Colonic mucosa (tissue), 4 donors: ENCODE results near the gene SCAP. TPM values are rescaled to one million over a fixed set of nuclear protein-coding genes. Genes with fewer than 3 reads are reported as not detected.

Experiments
- DNase-seq: peaks from one replicate; pipeline ENCODE4 v3.0.0-alpha.2; 2020
- H3K27ac ChIP-seq: fragments of 200-600 bp; one replicate; pipeline ENCODE4 v1.8.0; 2021
- H3K27me3 ChIP-seq: fragments of 200-600 bp; one replicate; pipeline ENCODE4 v1.8.0; 2021
- H3K36me3 ChIP-seq: fragments of 200-600 bp; one replicate; pipeline ENCODE4 v1.8.0; 2021
- H3K4me1 ChIP-seq: fragments of 200-600 bp; one replicate; pipeline ENCODE4 v1.8.0; 2021; ENCODE audit warnings: mild to moderate bottlenecking
- H3K4me3 ChIP-seq: fragments of 200-600 bp; one replicate; pipeline ENCODE4 v1.8.0; 2021
- H3K9ac ChIP-seq, 2 donors: one replicate each; pipeline ENCODE4 v1.7.0; 2013; ENCODE audit warnings: control low read depth in 2 of 2, low read depth in 2 of 2, low read length in 2 of 2
- H3K9me3 ChIP-seq: fragments of 200-600 bp; one replicate; pipeline ENCODE4 v1.8.0; 2021
- CTCF ChIP-seq: fragments of 200-600 bp; IDR thresholded peaks from one replicate; pipeline ENCODE4 v1.8.0; 2022; ENCODE audit warnings: antibody characterized with exemption, mild to moderate bottlenecking
- intact Hi-C: fragments of 100-400 bp; cut with DNase I; formaldehyde crosslinking; loops from one replicate; pipeline ENCODE4 v1.14.1; 2022
- total RNA-seq, 2 donors: library from RNA; stranded (reverse); fragmentation: NEBNext Ultra II Directional in 1 of 2; extraction: Animal tissue kit (Norgen Biotek cat#: 25700) in 1 of 2; gene quantifications; one replicate each; pipeline ENCODE4 v1.2.1, GENCODE V29; 2021
- donor health status: healthy.
- donor health status: DM: no; HTN: no; CAD: no.
- donor health status: DM: no; HTN: no; CAD: no.

SCAP gene
- total RNA-seq, 2 donors from 2014 or later = 86.5 to 137 TPM

- DNase-seq = no peak
- Histone ChIP-seq H3K9ac (no peak overlapping the region), H3K9me3 (no peaks in the 10 kb centered on the region), H3K36me3 (peaks cover 4% of the 10 kb centered on the region), H3K27ac (no peak overlapping the region), H3K4me3 (no peak overlapping the region), H3K4me1 (peaks cover 14% of the 10 kb centered on the region), H3K27me3 (no peaks in the 10 kb centered on the region)
- intact Hi-C loops = no loop called here
- no peak for TF ChIP-seq CTCF
Measured at GRCh38 chr3:47428662-47429061, 47.1 kb downstream of the SCAP start.

GRCh38 chr3:47427866-47428265 lies 47.9 kb downstream of the SCAP start:
- Histone ChIP-seq H3K4me1 (peaks cover 8% of the 10 kb centered on the region), H3K27ac (no peak overlapping the region), H3K27me3 (no peaks in the 10 kb centered on the region), H3K9me3 (no peaks in the 10 kb centered on the region), H3K36me3 (peaks cover 4% of the 10 kb centered on the region), H3K4me3 (no peak overlapping the region), H3K9ac (no peak overlapping the region)
- TF ChIP-seq CTCF = no peak
- peak; percentile 16 for DNase-seq
- intact Hi-C loops = no loop called here

GRCh38 chr3:47425959-47426358 lies 49.8 kb downstream of the SCAP start:
- H3K9ac ChIP-seq = no peak overlapping the region
- no peaks in the 10 kb centered on the region for H3K27me3 ChIP-seq
- intact Hi-C loops = no loop called here
- TF ChIP-seq CTCF = no peak
- H3K4me1 ChIP-seq = peaks cover 21% of the 10 kb centered on the region
- DNase-seq = no peak
- H3K4me3 ChIP-seq = no peak overlapping the region
- H3K36me3 ChIP-seq = no peaks in the 10 kb centered on the region
- H3K9me3 ChIP-seq = no peaks in the 10 kb centered on the region
- peak overlapping the region; percentile 54 for H3K27ac ChIP-seq

GRCh38 chr3:47425383-47425778 lies 50.4 kb downstream of the SCAP start:
- peaks cover 2% of the 10 kb centered on the region for H3K36me3 ChIP-seq
- no peak overlapping the region for H3K4me3 ChIP-seq
- H3K27ac ChIP-seq = peak overlapping the region; percentile 54
- H3K9ac ChIP-seq = peak overlapping the region in 1 of 2 donors; percentile 42
- DNase-seq = no peak
- no peaks in the 10 kb centered on the region for H3K9me3 ChIP-seq
- intact Hi-C loops = no loop called here
- no peaks in the 10 kb centered on the region for H3K27me3 ChIP-seq
- TF ChIP-seq CTCF = no peak
- H3K4me1 ChIP-seq = peaks cover 21% of the 10 kb centered on the region

- Histone ChIP-seq H3K27me3 (no peaks in the 10 kb centered on the region), H3K36me3 (peaks cover 7% of the 10 kb centered on the region), H3K4me1 (peaks cover 21% of the 10 kb centered on the region), H3K9me3 (no peaks in the 10 kb centered on the region), H3K27ac (peak overlapping the region; percentile 54), H3K9ac (peak overlapping the region in 1 of 2 donors; percentile 42), H3K4me3 (no peak overlapping the region)
- intact Hi-C loops = no loop called here
- TF ChIP-seq CTCF = no peak
- DNase-seq = no peak
Measured at GRCh38 chr3:47424434-47425382, 51.0 kb downstream of the SCAP start.
